SU-DHL-6 (cell line): Measurements from ENCODE around the gene TTC39C.
"Not testable (repeated sequence)": the region's sequence is repeated elsewhere in the genome, so short reads cannot be mapped to it uniquely, and the experiment has no call there.

Source experiments
- H2AFZ ChIP-seq: fragments of 200-600 bp; sonication (generic); 2 replicates; pipeline ENCODE4 v1.6.1; 2014; ENCODE audit warnings: low read depth, mild to moderate bottlenecking, moderate library complexity, mixed read lengths, antibody characterized with exemption, low read length; ENCODE audit not compliant: severe bottlenecking
- H3F3A ChIP-seq: fragments of 200-600 bp; shearing (Covaris generic); 2 replicates; pipeline ENCODE4 v1.6.0; 2016; ENCODE audit warnings: antibody characterized with exemption, mild to moderate bottlenecking; ENCODE audit not compliant: insufficient read depth
- H3K27ac ChIP-seq: fragments of 200-600 bp; sonication (generic); 2 replicates; pipeline ENCODE4 v1.5.1; 2016; ENCODE audit warnings: low read depth, mild to moderate bottlenecking, low read length, moderate library complexity, mixed read lengths
- H3K27me3 ChIP-seq: fragments of 200-600 bp; sonication (generic), shearing (Covaris generic); 2 replicates; pipeline ENCODE4 v1.6.0; 2014; ENCODE audit warnings: mild to moderate bottlenecking, low read length
- H3K36me3 ChIP-seq: fragments of 200-600 bp; sonication (generic); 2 replicates; pipeline ENCODE4 v1.6.1; 2014; ENCODE audit warnings: mild to moderate bottlenecking, low read length, mixed read lengths
- H3K4me2 ChIP-seq: fragments of 300-600, 200-600 bp; shearing (Covaris generic), sonication (generic); 2 replicates; pipeline ENCODE4 v1.6.0; 2014; ENCODE audit warnings: low read length, low read depth, mild to moderate bottlenecking; ENCODE audit not compliant: poor library complexity, severe bottlenecking
- H3K4me3 ChIP-seq: fragments of 200-600 bp; sonication (generic); 2 replicates; pipeline ENCODE4 v1.5.1; 2014; ENCODE audit warnings: antibody characterized with exemption, low read length, mild to moderate bottlenecking, mixed read lengths; ENCODE audit not compliant: insufficient read depth, poor library complexity, severe bottlenecking
- H3K79me2 ChIP-seq: fragments of 200-600 bp; sonication (generic); 2 replicates; pipeline ENCODE4 v1.6.1; 2014; ENCODE audit warnings: mild to moderate bottlenecking, low read length, moderate library complexity; ENCODE audit not compliant: insufficient read depth
- H3K9ac ChIP-seq: fragments of 200-600 bp; sonication (generic); 2 replicates; pipeline ENCODE4 v1.7.0; 2014; ENCODE audit warnings: mild to moderate bottlenecking, low read length
- H3K9me2 ChIP-seq: fragments of 200-600 bp; sonication (generic); replicated peaks from 2 replicates; pipeline ENCODE4 v1.6.1; 2014; ENCODE audit warnings: low read length; ENCODE audit not compliant: insufficient read depth
- H3K9me3 ChIP-seq: fragments of 200-600 bp; sonication (generic); 2 replicates; pipeline ENCODE4 v1.6.1; 2014; ENCODE audit warnings: low read length, mixed read lengths; ENCODE audit not compliant: insufficient read depth
- H4K20me1 ChIP-seq: fragments of 200-600 bp; sonication (generic); 2 replicates; pipeline ENCODE4 v1.6.1; 2014; ENCODE audit warnings: low read depth, mild to moderate bottlenecking, antibody characterized with exemption, low read length, moderate library complexity, mixed read lengths
- CTCF ChIP-seq: fragments of 200-600 bp; sonication (generic); IDR thresholded peaks from one replicate; pipeline ENCODE4 v1.5.1; 2017; ENCODE audit warnings: antibody characterized with exemption, mild to moderate bottlenecking, low read length, moderate library complexity; ENCODE audit not compliant: insufficient read depth, poor library complexity, severe bottlenecking
- EZH2phosphoT487 ChIP-seq: fragments of 200-600 bp; sonication (generic), shearing (Covaris generic); conservative IDR thresholded peaks from 2 replicates; pipeline ENCODE4 v1.6.1; 2018; ENCODE audit warnings: mild to moderate bottlenecking, antibody characterized with exemption, low read length, moderate library complexity, mixed read lengths

Gene TTC39C

GRCh38 chr18:24055878-24056277 lies 41.3 kb downstream of the TTC39C start:
- Histone ChIP-seq H3K79me2 (no peaks in the 10 kb centered on the region), H3K27ac (no peak overlapping the region), H4K20me1 (0 out of 2 replicates have a peak, but pooled peaks cover 4% of the 10 kb centered on the region), H3K4me2 (no peak overlapping the region), H3K9me3 (no peaks in the 10 kb centered on the region), H3F3A (no peaks in the 10 kb centered on the region), H3K36me3 (no peaks in the 10 kb centered on the region), H2AFZ (no peak overlapping the region), H3K9ac (no peak overlapping the region), H3K4me3 (no peak overlapping the region), H3K27me3 (no peaks in the 10 kb centered on the region), H3K9me2 (no peaks in the 10 kb centered on the region)
- no peak for TF ChIP-seq CTCF
- no peak for TF ChIP-seq EZH2phosphoT487

- Histone ChIP-seq H3K27ac (no peak overlapping the region), H4K20me1 (0 out of 2 replicates have a peak, but pooled peaks cover 4% of the 10 kb centered on the region), H3K9me2 (no peaks in the 10 kb centered on the region), H3F3A (no peaks in the 10 kb centered on the region), H3K27me3 (no peaks in the 10 kb centered on the region), H3K9me3 (no peaks in the 10 kb centered on the region), H2AFZ (no peak overlapping the region), H3K9ac (no peak overlapping the region), H3K36me3 (no peaks in the 10 kb centered on the region), H3K4me2 (no peak overlapping the region), H3K4me3 (no peak overlapping the region), H3K79me2 (no peaks in the 10 kb centered on the region)
- TF ChIP-seq CTCF, result no peak
- no peak for TF ChIP-seq EZH2phosphoT487
Measured at GRCh38 chr18:24056506-24056905, 42.0 kb downstream of the TTC39C start.

- Histone ChIP-seq H3K36me3 (no peaks in the 10 kb centered on the region), H2AFZ (no peak overlapping the region), H3F3A (no peaks in the 10 kb centered on the region), H3K27me3 (no peaks in the 10 kb centered on the region), H3K79me2 (no peaks in the 10 kb centered on the region), H3K9me3 (no peaks in the 10 kb centered on the region), H4K20me1 (0 out of 2 replicates have a peak, but pooled peaks cover 4% of the 10 kb centered on the region), H3K4me2 (no peak overlapping the region), H3K9ac (no peak overlapping the region), H3K27ac (no peak overlapping the region), H3K9me2 (no peaks in the 10 kb centered on the region), H3K4me3 (no peak overlapping the region)
- TF ChIP-seq EZH2phosphoT487 (no peak), CTCF (no peak)
Measured at GRCh38 chr18:24057804-24058203, 43.2 kb downstream of the TTC39C start.

- not testable (repeated sequence) for H3K9ac ChIP-seq, H3K27ac ChIP-seq, H3K79me2 ChIP-seq, H3K4me3 ChIP-seq, H3K9me2 ChIP-seq, H3K27me3 ChIP-seq, H3K36me3 ChIP-seq, H3K4me2 ChIP-seq, H3F3A ChIP-seq, H2AFZ ChIP-seq, H4K20me1 ChIP-seq, H3K9me3 ChIP-seq
Measured at GRCh38 chr18:24059385-24059784, 44.8 kb downstream of the TTC39C start.
